ENCODE measurements around the gene COL11A2. TPM values are rescaled to one million over a fixed set of nuclear protein-coding genes. Genes with fewer than 3 reads are reported as not detected.

Gene COL11A2
- total RNA-seq, 1 experiment from 2014 or later = 7.6 TPM

DNA sequence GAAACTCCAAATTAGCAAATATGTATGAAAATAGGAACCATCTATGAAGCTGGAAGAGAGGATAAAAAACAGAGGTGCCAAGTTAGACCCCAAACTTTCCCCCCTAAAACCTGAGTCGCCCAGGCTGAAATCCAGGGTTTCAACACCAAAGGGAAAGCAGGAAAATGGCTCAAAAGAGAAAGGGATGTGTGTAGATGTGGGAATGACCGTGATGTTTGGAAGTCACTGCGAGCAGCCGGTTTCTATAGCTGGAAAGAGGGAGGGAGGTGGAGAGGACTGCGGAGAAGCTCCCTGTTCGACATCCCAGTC is 20.5 kb upstream of the COL11A2 start:
- intact Hi-C loops (cut with micrococcal nuclease) = no loop called here
- Histone ChIP-seq H3K4me2 (ENCODE audit: low read length) (no peak overlapping the region), H3K9ac (ENCODE audit: low read length) (no peak overlapping the region)

More for the DNA sequence above, 20.5 kb upstream of the COL11A2 start:
- Histone ChIP-seq H3K9me2 (ENCODE audit: insufficient read depth) (no peaks in the 10 kb centered on the region), H3K79me2 (ENCODE audit: insufficient read depth, low read length) (peaks cover 15% of the 10 kb centered on the region), H3K27me3 (ENCODE audit: insufficient read depth, low read length) (no peaks in the 10 kb centered on the region), H3K4me1 (ENCODE audit: control insufficient read depth in 1 of 2, insufficient read depth in 2 of 2, low read length in 2 of 2) (peaks cover 2 to 8% of the 10 kb centered on the region in 2 experiments; a peak in 1 of 4 replicates), H3K9me3 (ENCODE audit: control insufficient read depth in 1 of 2, insufficient read depth in 1 of 2, low read depth in 1 of 2, low read length in 2 of 2) (no peaks in the 10 kb centered on the region), H3K36me3 (ENCODE audit: control insufficient read depth in 1 of 2, insufficient read depth in 2 of 2, low read length in 2 of 2) (peaks cover 10 to 15% of the 10 kb centered on the region in 2 experiments; a peak in 3 of 4 replicates), H3K4me3 (replicated peaks in 1 of 2; ENCODE audit: low read depth in 1 of 2, low read length in 2 of 2) (no peak overlapping the region), H2AFZ (ENCODE audit: low read depth, low read length, poor library complexity, severe bottlenecking) (no peak overlapping the region), H3K27ac (ENCODE audit: low read depth, low read length) (no peak overlapping the region), H4K20me1 (ENCODE audit: insufficient read depth) (no peaks in the 10 kb centered on the region)
- BruUV-seq (replicated peaks) = no TSS peak
- no peak for ATAC-seq
- ChIA-PET POLR2A (no interaction called here), RAD21 (ENCODE audit: low non-redundant PET in 1 of 2, low total read pairs in 2 of 2, uncharacterized antibody in 2 of 2, unreplicated experiment in 2 of 2) (no interaction called here), CTCF (no interaction called here)
- DNase-seq (ENCODE audit: low read depth, low spot score) = no peak
- no peak for TF ChIP-seq POLR2AphosphoS5 (IDR thresholded peaks at IDR 0.05; ENCODE audit: low read depth, low read length)
- no peak for TF ChIP-seq RAD21 (IDR thresholded peaks at IDR 0.05; ENCODE audit: low read depth)
- no peak for TF ChIP-seq FOSL1 (IDR thresholded peaks at IDR 0.05; ENCODE audit: low read depth)
- no peak for TF ChIP-seq REST (IDR thresholded peaks at IDR 0.05; ENCODE audit: low read depth)
- TF ChIP-seq, protein P1, sequence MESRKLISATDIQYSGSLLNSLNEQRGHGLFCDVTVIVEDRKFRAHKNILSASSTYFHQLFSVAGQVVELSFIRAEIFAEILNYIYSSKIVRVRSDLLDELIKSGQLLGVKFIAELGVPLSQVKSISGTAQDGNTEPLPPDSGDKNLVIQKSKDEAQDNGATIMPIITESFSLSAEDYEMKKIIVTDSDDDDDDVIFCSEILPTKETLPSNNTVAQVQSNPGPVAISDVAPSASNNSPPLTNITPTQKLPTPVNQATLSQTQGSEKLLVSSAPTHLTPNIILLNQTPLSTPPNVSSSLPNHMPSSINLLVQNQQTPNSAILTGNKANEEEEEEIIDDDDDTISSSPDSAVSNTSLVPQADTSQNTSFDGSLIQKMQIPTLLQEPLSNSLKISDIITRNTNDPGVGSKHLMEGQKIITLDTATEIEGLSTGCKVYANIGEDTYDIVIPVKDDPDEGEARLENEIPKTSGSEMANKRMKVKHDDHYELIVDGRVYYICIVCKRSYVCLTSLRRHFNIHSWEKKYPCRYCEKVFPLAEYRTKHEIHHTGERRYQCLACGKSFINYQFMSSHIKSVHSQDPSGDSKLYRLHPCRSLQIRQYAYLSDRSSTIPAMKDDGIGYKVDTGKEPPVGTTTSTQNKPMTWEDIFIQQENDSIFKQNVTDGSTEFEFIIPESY (IDR thresholded peaks at IDR 0.05; ENCODE audit: extremely low read depth, insufficient replicate concordance, low read length) = no peak
- no peak for TF ChIP-seq SP1 (IDR thresholded peaks at IDR 0.05; ENCODE audit: low read depth)
- TF ChIP-seq POLR2A (IDR thresholded peaks at IDR 0.05; ENCODE audit: borderline replicate concordance, extremely low read depth, insufficient read depth, insufficient read length) = no peak
- no peak for TF ChIP-seq JUND (IDR thresholded peaks at IDR 0.05)
